OCI-LY3 (cell line): ENCODE data around the gene KCTD8.

Experiments
- H2AFZ ChIP-seq: fragments of 200-600, 300-600 bp; shearing (Covaris generic); 2 replicates; pipeline ENCODE4 v1.6.0; 2014; ENCODE audit warnings: antibody characterized with exemption, low read depth, low read length
- H3K27ac ChIP-seq: fragments of 200-600, 300-600 bp; sonication (generic); 2 replicates; pipeline ENCODE4 v1.5.1; 2014; ENCODE audit warnings: mild to moderate bottlenecking, low read length, moderate library complexity, mixed read lengths
- H3K27me3 ChIP-seq: fragments of 200-600, 300-600 bp; sonication (generic); 2 replicates; pipeline ENCODE4 v1.6.1; 2014; ENCODE audit warnings: low read depth, low read length, mixed read lengths
- H3K36me3 ChIP-seq: fragments of 200-600, 300-600 bp; sonication (generic); replicated peaks from 2 replicates; pipeline ENCODE3; 2014; ENCODE audit warnings: low read depth, low read length, mixed read lengths
- H3K4me1 ChIP-seq: fragments of 300-600, 200-600 bp; sonication (generic); 2 replicates; pipeline ENCODE4 v1.6.1; 2014; ENCODE audit warnings: low read length, mixed read lengths
- H3K4me2 ChIP-seq: fragments of 200-600, 300-600 bp; sonication (generic); 2 replicates; pipeline ENCODE4 v1.6.1; 2014; ENCODE audit warnings: low read length, mixed read lengths
- H3K4me3 ChIP-seq: fragments of 300-600, 200-600 bp; sonication (generic); 2 replicates; pipeline ENCODE4 v1.5.1; 2014; ENCODE audit warnings: antibody characterized with exemption, mild to moderate bottlenecking, low read length, moderate library complexity
- H3K79me2 ChIP-seq: fragments of 300-600, 200-600 bp; shearing (Covaris generic); 2 replicates; pipeline ENCODE4 v1.6.1; 2014; ENCODE audit warnings: mild to moderate bottlenecking, low read length, mixed read lengths
- H3K9ac ChIP-seq: fragments of 300-600, 200-600 bp; shearing (Covaris generic); 2 replicates; pipeline ENCODE4 v1.6.0; 2014; ENCODE audit warnings: mild to moderate bottlenecking, low read length, moderate library complexity
- H3K9me3 ChIP-seq: fragments of 200-600, 300-600 bp; shearing (Covaris generic); 2 replicates; pipeline ENCODE4 v1.6.1; 2014; ENCODE audit warnings: low read length, mixed read lengths; ENCODE audit not compliant: insufficient read depth
- H4K20me1 ChIP-seq: fragments of 200-600, 300-600 bp; sonication (generic); 2 replicates; pipeline ENCODE4 v1.6.1; 2016; ENCODE audit warnings: low read length, mixed read lengths; ENCODE audit not compliant: insufficient read depth
- EZH2phosphoT487 ChIP-seq: fragments of 200-600 bp; shearing (Covaris generic); IDR thresholded peaks from 2 replicates; pipeline ENCODE4 v1.6.1; 2018; ENCODE audit warnings: antibody characterized with exemption, mixed run types, low read depth
- TF ChIP-seq, protein P1 (sequence below): fragments of 200-600, 300-600 bp; sonication (generic); IDR thresholded peaks from 2 replicates; pipeline ENCODE4 v1.5.1; 2014; ENCODE audit warnings: antibody characterized with exemption, low read length, low read depth

Gene KCTD8

GRCh38 chr4:44162538-44163270, 285.9 kb downstream of the KCTD8 start:
- no peak overlapping the region for H2AFZ ChIP-seq
- H4K20me1 ChIP-seq = no peaks in the 10 kb centered on the region
- no peaks in the 10 kb centered on the region for H3K36me3 ChIP-seq
- no peaks in the 10 kb centered on the region for H3K4me1 ChIP-seq
- H3K27ac ChIP-seq = no peak overlapping the region
- no peak overlapping the region for H3K9ac ChIP-seq
- no peaks in the 10 kb centered on the region for H3K79me2 ChIP-seq
- no peaks in the 10 kb centered on the region for H3K9me3 ChIP-seq
- no peaks in the 10 kb centered on the region for H3K27me3 ChIP-seq
- H3K4me3 ChIP-seq = no peak overlapping the region
- no peak for TF ChIP-seq EZH2phosphoT487
- TF ChIP-seq, protein P1, sequence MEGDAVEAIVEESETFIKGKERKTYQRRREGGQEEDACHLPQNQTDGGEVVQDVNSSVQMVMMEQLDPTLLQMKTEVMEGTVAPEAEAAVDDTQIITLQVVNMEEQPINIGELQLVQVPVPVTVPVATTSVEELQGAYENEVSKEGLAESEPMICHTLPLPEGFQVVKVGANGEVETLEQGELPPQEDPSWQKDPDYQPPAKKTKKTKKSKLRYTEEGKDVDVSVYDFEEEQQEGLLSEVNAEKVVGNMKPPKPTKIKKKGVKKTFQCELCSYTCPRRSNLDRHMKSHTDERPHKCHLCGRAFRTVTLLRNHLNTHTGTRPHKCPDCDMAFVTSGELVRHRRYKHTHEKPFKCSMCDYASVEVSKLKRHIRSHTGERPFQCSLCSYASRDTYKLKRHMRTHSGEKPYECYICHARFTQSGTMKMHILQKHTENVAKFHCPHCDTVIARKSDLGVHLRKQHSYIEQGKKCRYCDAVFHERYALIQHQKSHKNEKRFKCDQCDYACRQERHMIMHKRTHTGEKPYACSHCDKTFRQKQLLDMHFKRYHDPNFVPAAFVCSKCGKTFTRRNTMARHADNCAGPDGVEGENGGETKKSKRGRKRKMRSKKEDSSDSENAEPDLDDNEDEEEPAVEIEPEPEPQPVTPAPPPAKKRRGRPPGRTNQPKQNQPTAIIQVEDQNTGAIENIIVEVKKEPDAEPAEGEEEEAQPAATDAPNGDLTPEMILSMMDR = no peak
- no peak overlapping the region for H3K4me2 ChIP-seq

DNA sequence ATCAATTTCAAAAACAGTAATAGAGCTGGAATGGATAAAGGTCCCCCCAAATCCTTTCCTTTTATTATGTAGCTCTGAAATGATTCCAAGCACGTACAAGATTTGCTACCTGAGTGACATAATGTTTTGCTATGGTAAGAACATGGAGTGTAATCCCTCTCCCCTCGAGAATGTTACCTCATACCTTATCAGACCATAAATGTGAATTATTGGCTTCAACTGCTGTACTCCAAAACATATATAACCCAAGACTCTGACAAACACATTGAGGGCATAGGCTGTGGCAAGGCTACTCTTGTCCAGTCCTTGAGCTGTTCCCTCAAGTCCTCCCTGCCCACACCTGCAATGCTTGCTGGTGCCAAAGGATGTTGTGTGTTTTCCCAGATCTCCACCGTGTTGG, 286.9 kb downstream of the KCTD8 start:
- H3K9ac ChIP-seq = no peak overlapping the region
- no peaks in the 10 kb centered on the region for H3K36me3 ChIP-seq
- H3K9me3 ChIP-seq = no peaks in the 10 kb centered on the region
- H3K4me3 ChIP-seq = no peak overlapping the region
- H4K20me1 ChIP-seq = no peaks in the 10 kb centered on the region
- H2AFZ ChIP-seq = no peak overlapping the region
- no peak overlapping the region for H3K27ac ChIP-seq
- H3K27me3 ChIP-seq = no peaks in the 10 kb centered on the region
- no peaks in the 10 kb centered on the region for H3K4me1 ChIP-seq
- H3K4me2 ChIP-seq = no peak overlapping the region
- H3K79me2 ChIP-seq = no peaks in the 10 kb centered on the region
- no peak for TF ChIP-seq EZH2phosphoT487
- TF ChIP-seq, protein P1 = no peak

GRCh38 chr4:44160776-44161367, 287.7 kb downstream of the KCTD8 start:
- Histone ChIP-seq H3K4me1 (no peaks in the 10 kb centered on the region), H3K4me3 (no peak overlapping the region), H3K36me3 (no peaks in the 10 kb centered on the region), H2AFZ (no peak overlapping the region), H3K27ac (no peak overlapping the region), H3K27me3 (no peaks in the 10 kb centered on the region), H4K20me1 (no peaks in the 10 kb centered on the region), H3K9ac (no peak overlapping the region), H3K79me2 (no peaks in the 10 kb centered on the region), H3K9me3 (0 out of 2 replicates have a peak, but pooled peaks cover 2% of the 10 kb centered on the region), H3K4me2 (no peak overlapping the region)
- TF ChIP-seq, protein P1 = no peak
- TF ChIP-seq EZH2phosphoT487 = no peak

DNA sequence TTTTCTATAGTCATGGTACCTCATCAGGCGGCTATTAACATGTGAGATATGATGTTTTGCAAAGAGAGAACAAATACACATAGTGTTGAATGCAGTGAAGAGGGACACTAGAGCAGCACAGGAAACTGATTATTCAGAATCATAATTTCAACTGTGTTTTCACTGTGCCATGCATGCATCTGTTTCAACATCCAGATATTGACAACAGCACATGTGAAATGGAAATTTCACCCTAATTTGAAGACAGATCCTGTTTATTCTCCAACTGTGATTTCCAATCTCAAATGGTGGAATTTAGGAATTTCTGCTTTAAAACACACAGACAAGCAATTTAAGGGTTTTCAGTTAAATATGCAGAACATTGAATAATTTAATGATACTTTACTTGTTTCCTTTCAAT, 288.6 kb downstream of the KCTD8 start:
- no peaks in the 10 kb centered on the region for H3K79me2 ChIP-seq
- 0 out of 2 replicates have a peak, but pooled peaks cover 5% of the 10 kb centered on the region for H3K9me3 ChIP-seq
- H3K36me3 ChIP-seq = no peaks in the 10 kb centered on the region
- H3K9ac ChIP-seq = no peak overlapping the region
- H3K4me3 ChIP-seq = no peak overlapping the region
- H3K4me1 ChIP-seq = no peaks in the 10 kb centered on the region
- H3K4me2 ChIP-seq = no peak overlapping the region
- no peaks in the 10 kb centered on the region for H3K27me3 ChIP-seq
- TF ChIP-seq, protein P1 = no peak
- no peak for TF ChIP-seq EZH2phosphoT487
- H2AFZ ChIP-seq = no peak overlapping the region
- no peak overlapping the region for H3K27ac ChIP-seq
- no peaks in the 10 kb centered on the region for H4K20me1 ChIP-seq
